SU-DHL-6 (cell line): ENCODE data around the gene NUDCD2.

Experiments
- H2AFZ ChIP-seq: fragments of 200-600 bp; sonication (generic); 2 replicates; pipeline ENCODE4 v1.6.1; 2014; ENCODE audit warnings: low read depth, mild to moderate bottlenecking, moderate library complexity, mixed read lengths, antibody characterized with exemption, low read length; ENCODE audit not compliant: severe bottlenecking
- H3F3A ChIP-seq: fragments of 200-600 bp; shearing (Covaris generic); 2 replicates; pipeline ENCODE4 v1.6.0; 2016; ENCODE audit warnings: antibody characterized with exemption, mild to moderate bottlenecking; ENCODE audit not compliant: insufficient read depth
- H3K27ac ChIP-seq: fragments of 200-600 bp; sonication (generic); 2 replicates; pipeline ENCODE4 v1.5.1; 2016; ENCODE audit warnings: low read depth, mild to moderate bottlenecking, low read length, moderate library complexity, mixed read lengths
- H3K27me3 ChIP-seq: fragments of 200-600 bp; sonication (generic), shearing (Covaris generic); 2 replicates; pipeline ENCODE4 v1.6.0; 2014; ENCODE audit warnings: mild to moderate bottlenecking, low read length
- H3K36me3 ChIP-seq: fragments of 200-600 bp; sonication (generic); 2 replicates; pipeline ENCODE4 v1.6.1; 2014; ENCODE audit warnings: mild to moderate bottlenecking, low read length, mixed read lengths
- H3K4me2 ChIP-seq: fragments of 300-600, 200-600 bp; shearing (Covaris generic), sonication (generic); 2 replicates; pipeline ENCODE4 v1.6.0; 2014; ENCODE audit warnings: low read length, low read depth, mild to moderate bottlenecking; ENCODE audit not compliant: poor library complexity, severe bottlenecking
- H3K4me3 ChIP-seq: fragments of 200-600 bp; sonication (generic); 2 replicates; pipeline ENCODE4 v1.5.1; 2014; ENCODE audit warnings: antibody characterized with exemption, low read length, mild to moderate bottlenecking, mixed read lengths; ENCODE audit not compliant: insufficient read depth, poor library complexity, severe bottlenecking
- H3K79me2 ChIP-seq: fragments of 200-600 bp; sonication (generic); 2 replicates; pipeline ENCODE4 v1.6.1; 2014; ENCODE audit warnings: mild to moderate bottlenecking, low read length, moderate library complexity; ENCODE audit not compliant: insufficient read depth
- H3K9ac ChIP-seq: fragments of 200-600 bp; sonication (generic); 2 replicates; pipeline ENCODE4 v1.7.0; 2014; ENCODE audit warnings: mild to moderate bottlenecking, low read length
- H3K9me2 ChIP-seq: fragments of 200-600 bp; sonication (generic); replicated peaks from 2 replicates; pipeline ENCODE4 v1.6.1; 2014; ENCODE audit warnings: low read length; ENCODE audit not compliant: insufficient read depth
- H3K9me3 ChIP-seq: fragments of 200-600 bp; sonication (generic); 2 replicates; pipeline ENCODE4 v1.6.1; 2014; ENCODE audit warnings: low read length, mixed read lengths; ENCODE audit not compliant: insufficient read depth
- H4K20me1 ChIP-seq: fragments of 200-600 bp; sonication (generic); 2 replicates; pipeline ENCODE4 v1.6.1; 2014; ENCODE audit warnings: low read depth, mild to moderate bottlenecking, antibody characterized with exemption, low read length, moderate library complexity, mixed read lengths
- EZH2phosphoT487 ChIP-seq: fragments of 200-600 bp; sonication (generic), shearing (Covaris generic); conservative IDR thresholded peaks from 2 replicates; pipeline ENCODE4 v1.6.1; 2018; ENCODE audit warnings: mild to moderate bottlenecking, antibody characterized with exemption, low read length, moderate library complexity, mixed read lengths
- TF ChIP-seq, protein P1 (sequence below): fragments of 200-600 bp; sonication (generic); IDR thresholded peaks from one replicate; pipeline ENCODE4 v1.5.1; 2017; ENCODE audit warnings: antibody characterized with exemption, mild to moderate bottlenecking, low read length, moderate library complexity; ENCODE audit not compliant: insufficient read depth, poor library complexity, severe bottlenecking

NUDCD2 gene

DNA sequence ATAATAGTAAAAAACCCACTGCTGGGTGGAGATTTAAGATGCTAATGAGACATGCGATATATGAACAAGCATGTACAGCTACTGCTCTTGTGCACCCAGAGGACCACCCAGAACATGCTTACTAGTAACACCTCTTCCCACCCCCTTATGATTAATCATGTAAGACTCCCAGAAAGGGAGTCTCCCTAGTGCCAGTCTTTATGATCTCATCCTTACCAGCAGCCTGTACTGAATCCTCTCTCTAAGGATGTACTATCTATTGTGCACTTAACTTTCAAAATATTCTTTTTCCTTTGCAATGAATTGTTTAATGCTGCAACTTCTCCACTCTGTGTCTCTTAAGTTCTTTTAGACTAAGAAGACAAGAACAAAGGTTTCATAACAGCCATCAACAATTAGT lies 36.4 kb upstream of the NUDCD2 start:
- H3K9ac ChIP-seq, result no peak overlapping the region
- H3K4me2 ChIP-seq, result no peak overlapping the region
- H3K4me3 ChIP-seq, result no peak overlapping the region
- no peaks in the 10 kb centered on the region for H3K9me2 ChIP-seq
- H2AFZ ChIP-seq, result no peak overlapping the region
- no peak for TF ChIP-seq EZH2phosphoT487
- TF ChIP-seq, protein P1, sequence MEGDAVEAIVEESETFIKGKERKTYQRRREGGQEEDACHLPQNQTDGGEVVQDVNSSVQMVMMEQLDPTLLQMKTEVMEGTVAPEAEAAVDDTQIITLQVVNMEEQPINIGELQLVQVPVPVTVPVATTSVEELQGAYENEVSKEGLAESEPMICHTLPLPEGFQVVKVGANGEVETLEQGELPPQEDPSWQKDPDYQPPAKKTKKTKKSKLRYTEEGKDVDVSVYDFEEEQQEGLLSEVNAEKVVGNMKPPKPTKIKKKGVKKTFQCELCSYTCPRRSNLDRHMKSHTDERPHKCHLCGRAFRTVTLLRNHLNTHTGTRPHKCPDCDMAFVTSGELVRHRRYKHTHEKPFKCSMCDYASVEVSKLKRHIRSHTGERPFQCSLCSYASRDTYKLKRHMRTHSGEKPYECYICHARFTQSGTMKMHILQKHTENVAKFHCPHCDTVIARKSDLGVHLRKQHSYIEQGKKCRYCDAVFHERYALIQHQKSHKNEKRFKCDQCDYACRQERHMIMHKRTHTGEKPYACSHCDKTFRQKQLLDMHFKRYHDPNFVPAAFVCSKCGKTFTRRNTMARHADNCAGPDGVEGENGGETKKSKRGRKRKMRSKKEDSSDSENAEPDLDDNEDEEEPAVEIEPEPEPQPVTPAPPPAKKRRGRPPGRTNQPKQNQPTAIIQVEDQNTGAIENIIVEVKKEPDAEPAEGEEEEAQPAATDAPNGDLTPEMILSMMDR, result no peak
- no peaks in the 10 kb centered on the region for H3F3A ChIP-seq
- H3K27ac ChIP-seq, result no peak overlapping the region
- H3K36me3 ChIP-seq, result peaks cover 5% of the 10 kb centered on the region
- no peaks in the 10 kb centered on the region for H3K27me3 ChIP-seq
- H3K9me3 ChIP-seq, result no peaks in the 10 kb centered on the region
- no peaks in the 10 kb centered on the region for H3K79me2 ChIP-seq
- H4K20me1 ChIP-seq, result no peaks in the 10 kb centered on the region

DNA sequence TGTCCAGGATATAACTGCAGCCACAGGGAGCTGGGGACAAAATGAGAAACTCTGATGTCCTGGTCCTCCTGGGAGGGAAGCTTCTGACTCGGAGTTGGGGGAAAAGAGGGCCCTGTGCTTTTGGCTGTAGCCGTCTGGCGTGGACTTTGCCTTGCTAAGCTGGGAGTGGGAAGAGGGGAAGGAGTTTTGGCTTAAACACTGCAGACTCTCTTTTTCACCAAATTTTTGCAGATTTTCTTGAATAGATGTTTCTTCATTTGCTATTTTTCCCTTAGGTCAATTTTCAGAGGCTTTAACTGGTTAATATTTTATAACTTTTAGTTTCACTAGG lies 29.8 kb upstream of the NUDCD2 start:
- TF ChIP-seq EZH2phosphoT487, result no peak
- H2AFZ ChIP-seq, result no peak overlapping the region
- H3K9ac ChIP-seq, result no peak overlapping the region
- no peaks in the 10 kb centered on the region for H3K79me2 ChIP-seq
- no peaks in the 10 kb centered on the region for H3F3A ChIP-seq
- no peak overlapping the region for H3K4me2 ChIP-seq
- peaks cover 43% of the 10 kb centered on the region for H3K36me3 ChIP-seq
- no peaks in the 10 kb centered on the region for H3K9me2 ChIP-seq
- H3K27ac ChIP-seq, result no peak overlapping the region
- no peak overlapping the region for H3K4me3 ChIP-seq
- H3K27me3 ChIP-seq, result no peaks in the 10 kb centered on the region
- H3K9me3 ChIP-seq, result no peaks in the 10 kb centered on the region
- H4K20me1 ChIP-seq, result no peaks in the 10 kb centered on the region

DNA sequence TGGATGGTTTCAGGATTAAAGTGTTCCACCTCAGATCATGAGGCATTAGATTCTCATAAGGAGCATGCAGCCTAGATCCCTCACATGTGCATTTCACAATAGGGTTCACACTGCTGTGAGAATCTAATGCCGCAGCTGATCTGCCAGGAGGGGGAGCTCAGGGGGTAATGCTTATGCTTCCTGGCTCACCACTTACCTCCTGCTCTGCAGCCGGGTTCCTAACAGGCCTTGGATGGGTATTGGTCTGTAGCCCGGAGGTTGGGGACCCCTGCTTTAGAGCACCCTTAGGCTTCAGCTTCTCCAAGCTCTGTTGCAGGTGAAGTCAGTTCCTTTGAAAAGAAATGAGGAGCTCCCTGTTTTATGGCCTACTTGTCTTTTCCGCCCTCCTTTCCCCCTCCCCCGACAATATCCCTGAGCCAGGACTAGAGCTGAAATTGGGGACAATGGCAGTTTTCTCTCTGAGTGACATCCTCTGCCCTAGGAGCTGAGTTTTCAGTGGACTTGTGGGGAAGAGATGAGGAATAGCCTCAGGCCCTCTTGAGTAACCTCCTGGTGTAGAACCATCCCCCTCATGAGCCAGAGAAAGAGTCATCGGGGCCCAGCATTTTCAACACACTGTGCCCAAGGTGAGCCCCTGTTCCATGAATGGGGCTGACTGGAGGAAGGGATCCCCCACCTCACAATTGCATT lies 29.3 kb upstream of the NUDCD2 start:
- no peak overlapping the region for H3K4me3 ChIP-seq
- no peak overlapping the region for H3K27ac ChIP-seq
- H3K4me2 ChIP-seq, result no peak overlapping the region
- H4K20me1 ChIP-seq, result no peaks in the 10 kb centered on the region
- no peaks in the 10 kb centered on the region for H3K79me2 ChIP-seq
- no peaks in the 10 kb centered on the region for H3K9me2 ChIP-seq
- H3F3A ChIP-seq, result no peaks in the 10 kb centered on the region
- no peaks in the 10 kb centered on the region for H3K9me3 ChIP-seq
- no peak overlapping the region for H2AFZ ChIP-seq
- H3K27me3 ChIP-seq, result no peaks in the 10 kb centered on the region
- no peak overlapping the region for H3K9ac ChIP-seq
- TF ChIP-seq, protein P1, result no peak
- no peak for TF ChIP-seq EZH2phosphoT487
- H3K36me3 ChIP-seq, result peaks cover 48% of the 10 kb centered on the region

DNA sequence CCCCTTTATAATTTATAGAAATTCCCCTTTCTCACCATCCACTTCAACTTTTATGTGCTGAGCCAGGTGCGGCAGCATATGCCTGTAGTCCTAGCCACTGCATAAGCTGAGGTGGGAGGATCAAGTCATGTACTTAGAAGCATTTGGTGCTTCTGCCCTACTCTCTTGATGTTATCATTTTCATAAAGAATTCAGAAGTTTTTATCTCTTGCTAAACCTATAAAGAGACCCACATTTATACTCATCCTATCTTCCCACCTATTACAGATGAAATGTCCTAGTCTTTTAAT lies 19.0 kb upstream of the NUDCD2 start:
- Histone ChIP-seq H3K9me2 (no peaks in the 10 kb centered on the region), H4K20me1 (no peaks in the 10 kb centered on the region), H3K36me3 (peaks cover 72% of the 10 kb centered on the region), H3K4me2 (no peak overlapping the region), H2AFZ (no peak overlapping the region), H3K79me2 (no peaks in the 10 kb centered on the region), H3K27me3 (no peaks in the 10 kb centered on the region), H3K9me3 (no peaks in the 10 kb centered on the region), H3K9ac (no peak overlapping the region), H3K4me3 (no peak overlapping the region), H3F3A (0 out of 2 replicates have a peak, but pooled peaks cover 7% of the 10 kb centered on the region), H3K27ac (no peak overlapping the region)
- TF ChIP-seq, protein P1, result no peak
- TF ChIP-seq EZH2phosphoT487, result no peak
